HG03521 (cell line): ENCODE results near the gene NME9.

ENCODE experiments used
- ATAC-seq: cut with Tn5 transposase; IDR thresholded peaks from one replicate; pipeline ENCODE4 v1.9.1; 2021; ENCODE audit warnings: mild to moderate bottlenecking, moderate library complexity; ENCODE audit not compliant: unreplicated experiment

NME9 gene

DNA sequence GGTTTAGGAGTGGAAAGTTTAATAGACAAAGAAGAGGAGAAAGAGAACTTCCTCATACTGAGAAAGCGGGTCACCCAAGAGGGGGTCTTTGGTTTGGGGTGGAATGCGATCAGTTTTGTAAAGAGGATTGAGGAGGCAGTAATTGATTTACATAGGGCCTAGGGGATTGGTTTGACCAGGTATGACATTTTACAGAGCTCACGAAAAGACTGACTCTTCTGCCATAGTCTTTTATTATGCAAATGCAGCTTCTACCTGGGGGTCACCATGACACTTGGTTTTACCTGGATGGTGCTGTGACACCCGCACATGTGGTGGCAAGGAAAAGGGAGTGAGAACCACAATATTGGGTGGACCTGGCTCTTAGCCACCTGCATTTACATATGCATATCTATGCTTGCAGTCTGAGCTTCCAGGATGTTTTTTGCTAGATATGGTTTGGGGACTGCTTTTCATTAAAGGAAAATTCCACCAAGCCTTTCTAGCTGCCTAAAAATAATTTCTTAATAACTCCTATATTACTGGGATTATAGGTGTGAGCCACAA lies 6.9 kb upstream of the NME9 start:
- no peak for ATAC-seq

DNA sequence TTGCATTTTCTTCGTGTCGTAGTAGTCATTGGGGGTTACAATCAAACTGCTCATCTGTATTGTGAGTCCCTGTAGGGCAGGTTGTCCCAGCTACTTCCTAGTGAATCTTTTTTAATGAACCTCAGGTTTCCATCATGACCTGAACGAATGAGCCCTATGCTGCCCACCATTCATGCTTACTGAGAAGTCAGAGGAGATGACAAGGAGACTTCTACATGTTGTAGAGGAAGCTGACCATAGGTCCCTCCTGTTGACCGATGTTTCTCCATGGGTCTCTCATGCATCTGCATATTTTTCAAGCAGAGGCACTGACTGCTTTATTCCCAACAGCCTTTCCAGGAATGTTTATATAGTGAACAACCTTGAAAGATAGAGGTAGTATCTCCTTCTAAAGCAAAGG lies 5.0 kb upstream of the NME9 start:
- ATAC-seq, result no peak

DNA sequence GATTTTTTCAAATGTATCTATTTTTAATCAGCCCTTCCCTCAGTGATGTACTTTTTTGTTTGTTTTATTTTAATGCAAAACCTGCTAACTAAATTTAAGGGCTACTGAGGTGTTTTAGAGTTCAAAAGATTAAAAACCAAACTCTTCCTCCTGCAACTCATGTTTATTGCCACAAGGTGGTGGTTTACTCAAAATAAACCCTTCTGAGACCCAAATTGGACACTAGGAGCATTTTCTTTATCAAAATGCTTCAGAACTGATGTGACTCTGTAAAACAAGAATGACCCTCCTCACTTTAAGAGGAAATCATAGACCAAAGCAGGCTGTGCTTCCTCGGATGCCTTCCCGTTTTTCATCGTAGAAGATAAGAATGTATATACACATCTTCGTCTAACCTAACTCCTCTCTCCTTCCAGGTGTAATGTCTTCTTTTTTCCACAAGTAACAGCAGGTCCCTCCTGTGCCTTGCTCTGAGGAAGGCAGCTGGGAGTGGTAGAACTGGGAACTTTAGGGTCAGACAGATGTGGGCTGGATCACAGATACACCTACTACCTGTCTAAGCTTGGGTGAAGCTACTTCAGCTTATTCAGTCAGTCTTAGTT lies 2.9 kb upstream of the NME9 start:
- ATAC-seq, result no peak

DNA sequence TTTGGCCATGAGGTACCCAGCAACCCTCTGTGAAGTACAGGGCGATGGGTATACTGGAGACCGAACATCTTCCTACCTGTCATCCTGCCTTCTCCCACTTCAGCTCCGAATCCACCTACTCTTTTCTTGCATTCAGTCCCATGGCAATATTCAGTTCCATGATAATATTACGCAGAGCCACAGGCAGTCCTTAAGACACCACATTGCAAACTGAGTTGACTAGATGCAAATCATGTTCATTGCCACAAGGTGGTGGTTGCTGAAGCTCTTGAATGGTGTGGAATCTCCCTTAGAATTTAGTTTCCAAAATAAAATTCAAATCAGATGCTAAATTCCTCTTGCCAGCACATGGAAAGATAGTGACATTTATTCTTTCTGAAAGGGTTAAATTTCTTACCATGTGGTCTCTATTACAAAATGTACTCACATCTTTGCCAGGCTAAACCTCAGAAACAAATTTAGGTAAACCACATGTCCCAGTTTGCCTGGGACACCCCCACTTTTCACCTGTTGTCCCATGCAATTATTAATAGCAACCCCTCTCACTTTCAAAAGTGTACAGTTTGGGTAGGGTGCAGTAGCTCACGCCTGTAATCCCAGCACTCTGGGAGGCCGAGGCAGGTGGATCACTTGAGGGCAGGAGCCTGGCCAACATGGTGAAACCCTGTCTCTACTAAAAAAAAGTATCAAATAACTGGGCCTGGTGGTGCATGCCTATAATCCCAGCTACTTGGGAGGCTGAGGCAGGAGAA lies 1.7 kb upstream of the NME9 start:
- ATAC-seq, result no peak

DNA sequence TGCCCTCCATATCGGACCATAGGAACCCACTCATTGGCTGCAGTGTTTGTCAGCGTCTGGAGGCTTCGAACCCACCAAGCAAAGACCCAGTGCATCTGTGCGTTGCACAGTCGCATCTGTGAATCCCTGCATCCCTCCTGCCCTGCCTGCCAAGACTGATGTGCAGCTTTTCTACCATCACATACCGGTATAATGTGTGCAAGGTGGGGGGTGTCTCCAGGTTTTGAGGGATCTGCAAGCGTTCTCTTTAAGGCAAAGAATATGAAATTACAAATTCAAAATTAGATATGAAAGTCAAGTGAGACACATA lies 288 bp upstream of the NME9 start:
- ATAC-seq, result no peak

DNA sequence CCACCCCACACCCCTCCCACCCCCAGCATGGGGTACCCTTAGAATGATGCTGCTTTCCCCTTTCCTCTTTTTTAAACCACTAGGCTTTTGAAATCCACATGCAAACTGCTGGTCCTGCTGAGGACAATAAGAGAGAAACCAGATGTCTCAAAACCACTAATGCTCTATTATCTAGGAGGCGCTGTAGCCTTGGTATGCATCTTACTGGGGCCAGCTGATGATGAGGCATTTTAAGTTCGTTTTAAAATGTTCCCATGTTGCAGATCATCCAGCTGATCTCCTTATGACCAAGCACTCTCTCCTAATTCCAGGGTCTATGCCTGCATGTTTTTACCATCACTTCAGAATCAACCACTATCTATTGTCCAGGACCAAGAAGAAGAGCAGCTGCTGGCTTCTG lies 1.3 kb downstream of the NME9 start:
- ATAC-seq, result no peak

DNA sequence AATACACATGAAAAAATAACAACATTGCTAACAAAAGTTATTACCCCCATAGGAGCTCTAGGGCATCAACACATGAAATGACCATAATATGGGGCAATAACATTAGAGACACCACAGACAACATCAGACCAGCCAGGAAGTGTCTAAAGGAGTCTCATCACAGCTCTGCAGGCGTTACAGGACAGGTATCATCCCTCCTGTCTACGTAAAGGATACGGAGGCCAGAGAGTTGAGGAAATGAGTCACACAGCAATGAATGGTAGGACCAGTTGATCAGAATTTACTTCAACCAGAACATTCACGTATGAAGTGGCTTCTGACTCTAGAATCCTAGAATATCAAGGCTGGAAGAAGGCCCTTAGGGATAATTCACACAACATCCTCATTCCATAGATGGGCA lies 1.8 kb downstream of the NME9 start:
- ATAC-seq, result no peak

DNA sequence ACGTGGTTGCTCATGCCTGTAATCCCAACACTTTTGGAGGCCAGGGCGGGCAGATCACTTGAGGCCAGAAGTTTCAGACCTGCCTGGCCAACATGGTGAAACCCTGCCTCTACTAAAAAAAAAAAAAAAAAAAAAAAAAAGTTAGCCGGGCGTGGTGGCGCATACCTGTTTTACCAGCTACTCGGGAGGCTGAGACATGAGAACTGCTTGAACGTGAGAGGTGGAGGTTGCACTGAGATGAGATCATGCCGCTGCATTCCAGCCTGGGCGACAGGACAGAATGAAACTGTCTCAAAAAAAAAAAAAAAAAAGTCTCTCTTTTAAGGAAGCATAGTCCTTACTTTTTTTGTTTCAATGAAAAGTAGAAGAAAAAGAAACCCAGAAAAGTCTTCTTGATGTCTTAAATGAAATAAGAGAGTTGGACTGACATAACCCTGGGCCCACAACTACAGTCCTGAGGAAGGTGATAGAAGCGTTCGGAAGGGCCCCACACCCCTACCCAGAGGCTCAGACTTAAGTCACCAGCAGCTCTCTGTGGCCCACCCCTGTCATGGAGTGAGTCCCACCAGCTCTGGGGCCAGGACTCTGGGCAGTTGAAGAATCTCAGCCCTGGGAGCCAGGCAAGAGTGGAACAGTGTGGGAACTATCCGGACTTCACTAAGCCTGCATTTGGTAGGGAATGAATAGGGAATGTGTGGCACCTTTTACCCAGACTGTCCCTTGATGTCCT lies 2.6 kb downstream of the NME9 start:
- ATAC-seq, result no peak

DNA sequence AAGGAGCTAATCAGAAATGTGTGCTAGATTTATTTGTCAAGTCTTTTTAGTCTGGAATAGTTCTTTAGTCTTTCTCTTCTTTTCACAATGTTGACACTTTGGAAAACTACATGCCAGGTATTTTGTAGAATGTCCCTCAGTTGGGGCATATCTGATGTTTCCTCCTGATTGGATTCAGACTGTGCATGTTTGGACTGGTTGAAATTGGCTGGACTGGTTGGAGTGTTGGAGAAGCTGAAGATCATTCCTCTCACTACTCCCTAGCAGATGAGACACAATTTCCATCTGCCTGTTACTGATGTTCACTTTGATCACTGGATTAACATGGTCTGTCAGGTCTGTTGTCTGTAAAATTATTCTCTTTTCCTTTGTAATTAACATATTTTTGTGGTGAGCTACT lies 3.7 kb downstream of the NME9 start:
- ATAC-seq, result no peak

DNA sequence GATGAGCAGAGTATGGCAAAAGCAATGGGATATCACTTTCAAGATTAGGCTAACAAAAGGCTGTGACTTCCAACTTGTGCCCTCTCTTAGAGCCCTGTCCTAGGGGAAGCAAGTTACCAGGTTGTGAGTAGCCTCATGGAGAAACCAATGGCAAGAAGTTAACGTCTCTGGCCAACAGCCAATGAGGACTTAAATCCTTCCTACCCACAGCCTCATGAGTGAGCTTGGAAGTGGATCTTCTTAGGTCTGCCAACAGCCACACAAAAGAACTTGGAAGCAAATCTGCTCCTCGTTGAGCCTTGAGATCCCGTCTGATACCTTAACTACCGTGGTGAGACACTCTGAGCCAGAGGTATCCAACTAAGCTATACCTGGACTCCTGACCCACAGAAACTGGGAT lies 5.7 kb downstream of the NME9 start:
- ATAC-seq, result no peak

DNA sequence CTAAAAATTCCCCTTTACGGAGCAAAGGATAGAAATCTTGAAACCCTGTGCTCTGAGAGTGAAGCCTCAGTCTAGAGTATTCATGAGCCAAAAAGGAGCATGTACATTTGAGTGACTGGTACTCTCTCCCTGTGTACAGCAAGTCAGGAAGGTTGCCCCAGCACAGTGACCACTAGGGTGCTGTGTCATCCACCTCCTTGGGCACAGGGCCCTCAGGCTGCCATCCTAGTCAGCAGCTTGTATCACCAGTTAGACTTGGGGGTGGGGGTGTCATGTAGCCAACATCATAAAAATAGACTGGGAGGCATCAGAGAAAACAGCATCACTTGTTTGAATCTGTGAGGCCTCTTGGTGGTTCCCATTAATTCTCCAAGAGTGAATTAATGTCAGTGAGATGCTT lies 12.0 kb downstream of the NME9 start:
- no peak for ATAC-seq

DNA sequence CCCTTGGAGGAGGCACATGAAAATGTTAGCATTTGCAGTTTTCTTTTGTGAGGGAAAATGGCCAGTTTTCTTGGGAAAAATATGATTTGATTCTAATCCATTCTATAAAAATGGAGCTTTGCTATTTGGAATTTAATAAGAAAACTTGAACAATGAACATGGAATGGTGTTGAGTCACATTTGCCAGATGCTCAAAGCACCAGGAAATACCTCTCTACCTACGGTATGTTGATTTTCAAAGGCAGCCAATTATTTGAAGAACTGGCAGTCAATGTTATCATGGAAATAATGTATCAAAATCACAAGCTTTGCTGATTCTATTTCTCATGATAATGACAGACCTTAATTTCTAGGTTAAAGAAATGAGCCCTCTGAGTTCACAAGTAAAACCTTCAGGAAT lies 14.9 kb downstream of the NME9 start:
- ATAC-seq, result no peak

DNA sequence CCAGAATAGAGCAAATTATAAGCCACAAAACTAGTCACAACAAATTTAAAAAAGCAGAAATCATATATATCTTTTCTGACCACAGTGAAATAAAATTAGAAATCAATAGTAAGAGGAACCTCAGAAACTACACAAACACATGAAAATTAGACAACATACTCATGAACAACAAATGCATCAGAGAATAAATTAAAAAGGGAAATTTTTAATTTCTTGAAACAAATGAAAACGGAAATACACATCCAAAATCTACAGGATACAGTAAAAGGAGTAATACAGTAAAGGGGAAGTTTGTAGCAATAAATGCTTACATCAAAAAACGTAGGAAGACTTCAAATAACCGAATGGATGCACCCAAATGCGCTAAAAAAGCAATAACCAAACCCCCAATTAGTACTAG lies 19.2 kb downstream of the NME9 start:
- no peak for ATAC-seq

DNA sequence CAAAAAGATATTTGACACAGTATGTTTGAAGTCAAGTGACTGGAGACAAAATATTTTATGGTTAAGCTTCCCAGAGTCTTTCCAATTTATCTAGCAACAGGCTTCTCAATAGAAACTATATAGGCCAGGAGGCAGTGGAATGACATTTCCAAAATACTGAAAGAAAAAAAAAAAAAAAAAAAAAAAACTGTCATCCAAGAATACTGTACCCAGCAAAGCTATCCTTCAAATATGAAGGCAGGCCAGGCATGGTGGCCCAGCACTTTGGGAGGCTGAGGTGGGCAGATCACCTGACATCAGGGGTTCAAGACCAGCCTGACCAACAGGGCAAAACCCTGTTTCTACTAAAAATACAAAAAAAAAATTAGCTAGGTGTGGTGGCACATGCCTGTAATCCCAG lies 20.9 kb downstream of the NME9 start:
- ATAC-seq, result no peak

DNA sequence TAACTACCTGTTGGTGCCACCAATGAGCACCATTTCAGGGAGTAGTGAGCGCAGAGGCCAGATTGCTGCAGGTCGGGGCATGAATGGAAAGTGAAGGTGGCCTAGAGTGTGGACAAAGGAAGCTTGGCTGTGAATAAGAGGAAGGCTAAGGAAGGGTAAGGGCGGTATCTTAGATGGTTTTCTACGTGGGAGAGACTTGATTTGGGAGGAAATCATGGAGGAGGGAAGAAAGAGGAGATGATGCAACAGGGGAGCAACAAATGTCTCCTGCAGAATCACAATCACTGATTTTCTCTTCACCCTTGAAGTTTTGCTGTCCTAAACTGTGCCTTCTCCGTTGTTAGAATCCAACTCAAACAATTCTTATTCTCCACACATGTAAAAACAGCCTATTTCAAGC lies 21.8 kb downstream of the NME9 start:
- no peak for ATAC-seq

DNA sequence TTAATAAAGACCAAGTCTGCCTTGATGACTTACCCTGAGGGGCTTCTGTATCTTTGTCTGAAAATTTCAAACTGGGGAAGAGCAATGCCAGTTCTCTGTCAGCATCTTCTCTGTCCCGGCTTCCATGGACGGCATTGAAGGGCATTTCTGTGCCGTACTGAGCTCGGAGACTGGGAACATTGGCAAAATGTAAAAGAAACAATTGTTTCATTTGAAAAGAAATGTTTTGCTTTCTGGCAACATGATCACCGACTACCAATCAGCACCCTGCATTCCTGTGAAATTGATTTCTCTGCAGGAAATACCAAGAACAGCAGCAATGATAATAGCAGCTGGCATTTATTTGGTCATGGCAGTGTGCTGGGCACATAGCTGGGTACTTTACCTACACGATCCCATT lies 26.2 kb downstream of the NME9 start:
- ATAC-seq, result no peak

DNA sequence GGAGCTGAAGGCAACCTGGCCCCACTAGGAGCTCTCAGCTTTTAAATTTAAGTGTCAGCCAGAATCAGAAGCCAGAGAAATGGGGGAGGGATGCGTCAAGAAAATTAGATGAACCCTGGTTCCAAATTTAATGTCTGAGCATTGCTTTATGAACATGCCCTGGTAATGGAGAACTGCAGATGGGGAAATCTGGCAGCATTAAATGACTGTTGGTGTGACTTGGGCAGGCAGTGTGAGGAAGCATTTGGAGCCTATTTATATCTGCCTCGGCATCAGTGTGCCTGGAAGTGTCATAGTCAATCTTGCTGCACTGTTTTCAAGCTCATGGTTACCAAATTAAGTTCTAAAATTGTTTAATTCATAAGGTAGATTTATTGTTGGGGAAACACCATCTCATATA lies 29.0 kb downstream of the NME9 start:
- no peak for ATAC-seq

DNA sequence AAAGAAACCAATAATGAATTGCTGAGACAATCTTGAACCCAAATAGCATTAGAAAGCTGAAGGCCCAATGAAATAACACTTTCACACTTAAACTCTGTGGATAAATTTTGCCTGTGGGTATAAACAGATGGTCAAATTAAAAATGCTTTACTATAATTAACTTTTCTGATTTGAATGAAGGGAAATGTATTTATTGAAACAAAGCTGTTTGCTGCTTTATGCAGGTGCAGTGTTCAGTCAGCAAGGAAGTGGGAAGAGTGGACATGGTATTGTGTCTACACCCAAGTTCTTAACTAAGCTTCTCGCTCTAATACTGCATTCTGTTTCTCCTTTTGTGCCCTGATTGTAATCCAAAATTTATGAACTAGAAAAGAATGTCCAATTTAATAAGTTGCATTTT lies 31.8 kb downstream of the NME9 start:
- ATAC-seq, result no peak

DNA sequence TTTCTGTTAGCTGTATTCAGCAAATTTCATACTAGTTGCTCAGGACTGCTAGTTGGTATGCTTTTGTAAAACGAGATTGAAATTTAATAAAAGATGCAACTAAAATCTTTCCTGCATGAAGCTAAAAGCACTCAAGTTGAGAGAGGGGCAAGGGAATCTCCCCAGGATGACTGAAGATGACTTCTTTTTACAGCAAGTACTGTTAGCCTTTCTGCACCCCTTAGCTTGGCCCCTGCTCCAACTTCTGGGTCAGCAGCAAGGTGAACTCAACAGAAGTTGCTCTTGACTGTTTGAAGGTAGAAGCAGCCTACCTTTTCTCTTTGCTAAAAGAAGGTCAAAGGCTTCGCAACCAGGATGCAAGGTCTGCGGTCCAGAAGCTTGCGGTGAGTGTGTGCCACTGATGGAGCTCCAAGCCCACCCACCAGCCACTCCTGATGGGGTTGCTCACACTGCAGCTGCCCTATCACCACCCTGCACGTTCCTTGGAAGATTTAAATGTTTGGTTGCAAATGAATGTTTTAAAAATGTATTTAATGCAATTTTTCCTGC lies 32.5 kb downstream of the NME9 start:
- ATAC-seq, result no peak

DNA sequence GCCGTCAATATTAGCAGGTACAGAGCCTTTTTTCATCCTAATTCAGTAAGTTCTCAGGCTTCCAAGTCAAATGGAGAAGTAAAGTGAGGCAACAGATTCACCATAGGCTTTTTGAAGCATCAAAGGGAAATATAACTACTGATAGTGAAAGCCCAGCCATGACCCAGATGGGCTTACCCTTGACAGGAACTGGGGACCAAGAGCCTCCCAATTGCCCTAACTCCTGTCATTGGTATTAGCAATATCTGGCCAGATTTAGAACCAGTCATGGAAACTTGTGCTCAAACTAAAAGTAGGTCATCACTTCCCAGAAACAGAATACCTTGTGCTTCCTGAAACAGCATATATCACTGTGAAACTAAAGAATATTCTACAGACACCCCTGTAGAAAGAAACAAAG lies 33.0 kb downstream of the NME9 start:
- no peak for ATAC-seq

DNA sequence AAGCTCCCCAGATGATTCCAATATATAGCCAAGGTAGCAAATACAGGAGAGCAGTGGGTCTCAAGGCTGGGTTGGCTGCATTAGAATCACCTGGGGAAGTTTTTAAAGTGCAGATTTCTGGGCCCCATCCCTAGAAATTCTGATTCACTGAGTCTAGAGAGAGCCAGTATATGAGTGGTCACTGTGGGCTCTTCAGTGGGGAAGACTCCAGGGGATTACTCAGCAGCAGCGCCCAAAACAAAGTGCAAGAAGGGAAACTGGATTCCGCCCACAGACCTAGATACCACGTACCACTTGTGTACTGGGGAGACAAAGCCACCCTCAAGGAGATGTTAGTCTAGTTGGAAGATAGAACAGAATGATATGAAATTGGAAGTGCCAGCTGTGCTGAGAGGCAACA lies 40.0 kb downstream of the NME9 start:
- no peak for ATAC-seq

DNA sequence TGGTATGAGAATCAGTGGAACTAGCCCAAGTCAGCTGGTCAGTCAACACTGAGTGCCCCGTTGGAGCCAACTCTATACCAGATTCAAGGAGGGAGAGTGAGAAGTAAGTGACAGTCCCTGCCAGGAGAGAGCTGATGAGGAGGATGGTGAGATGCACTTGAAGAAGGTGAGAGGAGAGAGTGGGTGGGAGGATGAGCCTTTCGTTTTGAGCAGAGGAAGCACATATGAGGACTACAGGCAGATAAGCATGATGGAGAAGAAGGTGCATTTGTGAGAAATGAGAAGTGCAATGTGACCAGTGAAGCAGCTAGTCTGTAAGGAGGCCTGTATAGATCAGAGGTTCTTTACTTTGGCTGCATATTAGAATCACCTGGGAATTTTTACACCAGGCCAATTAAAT lies 40.4 kb downstream of the NME9 start:
- ATAC-seq, result no peak
